Activated CD4-positive, alpha-beta T cell treated with anti-CD3 and anti-CD28 coated beads for 4 hours (primary cell): ENCODE measurements around the gene SSX2.
"Not testable (repeated sequence)": the region's sequence is repeated elsewhere in the genome, so short reads cannot be mapped to it uniquely, and the experiment has no call there.

Experiments used
- DNase-seq, 2 donors: peaks; one replicate each; pipeline ENCODE4 v3.0.0-alpha.2; 2020

Gene SSX2, protein sequence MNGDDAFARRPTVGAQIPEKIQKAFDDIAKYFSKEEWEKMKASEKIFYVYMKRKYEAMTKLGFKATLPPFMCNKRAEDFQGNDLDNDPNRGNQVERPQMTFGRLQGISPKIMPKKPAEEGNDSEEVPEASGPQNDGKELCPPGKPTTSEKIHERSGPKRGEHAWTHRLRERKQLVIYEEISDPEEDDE

DNA sequence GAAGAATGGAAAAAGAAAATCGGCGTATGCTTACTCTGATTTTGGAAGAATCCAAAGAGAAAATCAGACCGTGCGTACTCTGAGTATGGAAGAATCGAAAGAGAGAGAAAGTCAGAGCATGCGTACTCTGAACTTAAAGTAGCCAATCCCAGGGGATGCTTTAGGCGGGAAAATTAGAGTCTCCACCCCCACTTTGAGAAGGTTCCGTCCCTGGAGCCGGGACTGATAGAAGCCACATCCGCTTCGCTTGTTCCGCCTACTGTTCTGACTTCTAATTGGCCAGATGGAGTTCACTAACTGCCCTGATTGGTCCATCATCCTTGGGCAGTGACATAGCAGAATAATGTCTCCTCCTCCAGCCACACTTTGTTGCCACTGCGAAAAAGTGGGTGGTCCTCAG, at the start of gene SSX2:
Gene SSX2, minus strand, starts transcription at position 101 of the 400 bp plus-strand sequence. CDS start 1,429 bp downstream, outside the sequence.
- not testable (repeated sequence) for DNase-seq

DNA sequence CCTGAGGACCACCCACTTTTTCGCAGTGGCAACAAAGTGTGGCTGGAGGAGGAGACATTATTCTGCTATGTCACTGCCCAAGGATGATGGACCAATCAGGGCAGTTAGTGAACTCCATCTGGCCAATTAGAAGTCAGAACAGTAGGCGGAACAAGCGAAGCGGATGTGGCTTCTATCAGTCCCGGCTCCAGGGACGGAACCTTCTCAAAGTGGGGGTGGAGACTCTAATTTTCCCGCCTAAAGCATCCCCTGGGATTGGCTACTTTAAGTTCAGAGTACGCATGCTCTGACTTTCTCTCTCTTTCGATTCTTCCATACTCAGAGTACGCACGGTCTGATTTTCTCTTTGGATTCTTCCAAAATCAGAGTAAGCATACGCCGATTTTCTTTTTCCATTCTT, 44.0 kb upstream of the SSX2 start, which contains the start of gene SSX2B:
Gene SSX2B, plus strand, starts transcription at position 301 of the 400 bp plus-strand sequence. CDS start 1,429 bp downstream, outside the sequence.
- not testable (repeated sequence) for DNase-seq

DNA sequence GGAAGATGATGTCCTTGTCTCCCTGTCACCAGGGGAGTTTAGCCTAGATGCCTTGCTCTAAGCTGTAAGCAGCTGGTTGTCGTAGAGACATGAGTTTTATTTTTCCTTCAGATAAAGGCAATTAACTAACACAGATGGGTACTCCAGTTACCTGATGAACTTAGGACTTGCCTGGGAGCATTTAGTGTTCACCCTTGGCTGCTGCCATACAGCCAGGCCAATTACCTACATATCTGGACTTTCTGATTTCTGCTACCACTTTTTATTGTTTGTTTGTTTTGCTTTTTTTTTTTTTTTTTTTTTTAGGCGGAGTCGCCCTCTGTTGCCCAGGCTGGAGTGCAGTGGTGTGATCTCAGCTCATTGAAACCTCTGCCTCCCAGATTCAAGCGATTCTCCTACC, 14.9 kb downstream of the SSX2 start:
- DNase-seq, result not testable (repeated sequence)

DNA sequence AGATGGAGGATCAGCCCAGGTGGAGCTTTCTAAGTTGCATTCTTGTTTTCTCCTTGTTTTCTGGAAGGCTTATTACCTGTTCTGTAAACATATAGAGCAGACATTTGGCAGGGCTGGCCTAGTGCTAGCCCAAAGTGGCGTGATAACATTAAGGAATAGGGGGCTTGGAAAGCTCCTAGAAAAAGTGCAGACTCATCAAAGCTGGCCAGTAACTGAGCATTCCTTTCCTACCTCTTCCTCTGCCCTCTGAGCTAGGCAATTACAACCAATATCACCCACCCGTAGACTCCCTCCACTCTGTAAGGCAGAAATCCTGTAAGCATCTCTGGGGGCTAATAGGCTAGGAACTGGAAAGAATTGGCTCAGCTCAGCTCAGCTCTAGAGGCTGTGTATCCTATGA, 44.8 kb downstream of the SSX2 start:
- not testable (repeated sequence) for DNase-seq

DNA sequence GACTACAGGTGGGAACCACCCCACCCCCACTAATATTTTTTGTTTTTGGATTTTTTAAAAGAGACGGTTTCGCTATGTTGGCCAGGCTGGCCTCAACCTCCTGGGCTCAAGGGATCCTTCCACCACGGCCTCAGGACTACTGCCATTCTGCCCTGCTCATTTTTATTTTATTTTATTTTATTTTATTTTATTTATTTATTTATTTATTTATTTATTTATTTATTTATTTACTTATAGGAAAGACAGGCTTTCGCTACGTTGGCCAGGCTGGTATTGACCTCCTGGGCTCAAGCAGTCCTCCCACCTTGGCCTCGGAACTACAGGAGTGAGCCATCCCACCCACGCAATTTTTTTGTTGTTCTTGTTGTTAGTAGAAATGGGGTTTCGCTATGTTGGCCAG, 51.5 kb downstream of the SSX2 start:
- not testable (repeated sequence) for DNase-seq

DNA sequence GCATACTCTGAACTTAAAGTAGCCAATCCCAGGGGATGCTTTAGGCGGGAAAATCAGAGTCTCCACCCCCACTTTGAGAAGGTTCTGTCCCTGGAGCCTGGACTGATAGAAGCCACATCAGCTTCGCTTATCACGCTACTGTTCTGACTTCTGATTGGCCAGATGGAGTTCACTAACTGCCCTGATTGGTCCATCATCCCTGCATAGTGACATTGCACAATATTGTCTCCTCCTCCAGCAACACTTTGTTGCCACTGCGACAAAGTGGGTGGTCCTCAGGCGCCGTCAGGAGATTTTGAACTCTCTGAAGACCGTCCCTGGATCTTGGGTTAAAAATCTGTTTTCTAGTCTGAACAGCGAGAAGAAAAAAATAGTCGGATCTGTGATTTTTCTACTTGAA, 52.2 kb downstream of the SSX2 start, which contains the start of gene SSX7:
Gene SSX7, minus strand, starts transcription at position 101 of the 400 bp plus-strand sequence. CDS start 1,428 bp downstream, outside the sequence.
- DNase-seq, result not testable (repeated sequence)

DNA sequence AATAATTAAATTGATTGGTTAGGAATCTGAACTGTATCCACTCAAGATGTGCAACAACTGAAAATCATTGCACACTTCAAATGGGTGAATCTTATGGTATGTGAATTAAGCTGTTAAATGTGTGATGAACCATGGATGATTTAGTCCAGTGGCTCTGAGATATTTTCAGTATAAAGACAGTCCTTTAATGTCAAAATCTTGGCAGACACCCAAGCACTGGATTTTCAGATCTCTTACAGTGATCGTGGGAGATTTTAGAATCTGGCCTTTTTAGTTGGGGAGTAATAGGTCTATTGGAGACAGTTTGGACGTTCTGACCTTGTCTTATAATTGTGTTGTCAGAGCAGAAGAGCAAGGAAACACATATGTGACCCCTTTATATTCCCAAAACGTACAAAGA, 56.3 kb downstream of the SSX2 start:
- not testable (repeated sequence) for DNase-seq

DNA sequence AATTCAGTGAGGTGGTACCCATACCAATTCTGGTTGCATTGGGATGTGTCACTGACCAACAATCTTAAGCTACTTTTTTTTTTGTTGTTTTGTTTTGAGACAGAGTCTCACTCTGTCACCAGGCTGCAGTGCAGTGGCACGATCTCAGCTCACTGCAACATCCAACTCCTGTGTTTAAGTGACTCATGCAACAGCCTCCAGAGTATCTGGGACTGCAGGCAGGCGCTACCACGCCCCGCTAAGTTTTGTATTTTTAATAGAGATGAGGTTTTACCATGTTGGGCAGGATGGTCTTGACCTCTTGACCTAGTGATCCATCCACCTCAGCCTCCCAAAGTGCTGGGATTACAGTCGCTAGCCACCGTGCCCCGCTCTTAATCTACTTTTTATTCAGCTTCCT, 58.0 kb downstream of the SSX2 start:
- not testable (repeated sequence) for DNase-seq
